BLaER1 treated with 17β-estradiol and CSF1 and Interleukin-3, amounts not matched to agents 10 nM and 100 nM (cell line): ENCODE data around the gene JUN.
"Not testable (repeated sequence)": the region's sequence is repeated elsewhere in the genome, so short reads cannot be mapped to it uniquely, and the experiment has no call there.

Experiments
- H3K27ac ChIP-seq, 11 experiments: shearing (Covaris generic); formaldehyde crosslinking; 2 replicates each; pipeline ENCODE4 v1.8.1; 2022
- H3K27me3 ChIP-seq, 11 experiments: shearing (Covaris generic); formaldehyde crosslinking; 2 replicates each; pipeline ENCODE4 v1.8.1; 2022
- H3K36me3 ChIP-seq, 11 experiments: shearing (Covaris generic); formaldehyde crosslinking; 2 replicates each; pipeline ENCODE4 v1.8.1; 2022
- H3K4me1 ChIP-seq, 10 experiments: shearing (Covaris generic); formaldehyde crosslinking; 2 replicates each; pipeline ENCODE4 v1.8.1; 2022
- H3K4me2 ChIP-seq, 11 experiments: shearing (Covaris generic); formaldehyde crosslinking; 2 replicates each; pipeline ENCODE4 v1.8.1; 2022
- H3K4me3 ChIP-seq, 10 experiments: shearing (Covaris generic); formaldehyde crosslinking; 2 replicates each; pipeline ENCODE4 v1.8.1; 2022
- H3K9ac ChIP-seq, 11 experiments: shearing (Covaris generic); formaldehyde crosslinking; 2 replicates each; pipeline ENCODE4 v1.8.1; 2022
- H3K9me3 ChIP-seq, 11 experiments: shearing (Covaris generic); formaldehyde crosslinking; replicated peaks in 1 of 11; 2 replicates each; pipeline ENCODE4 v1.8.1; 2022
- H4K20me1 ChIP-seq, 11 experiments: shearing (Covaris generic); formaldehyde crosslinking; 2 replicates each; pipeline ENCODE4 v1.8.1; 2022
- Cebpa-rat ChIP-seq, 11 experiments: shearing (Covaris generic); IDR thresholded peaks; 2 replicates each; pipeline ENCODE4 v1.8.1; 2022

JUN gene

DNA sequence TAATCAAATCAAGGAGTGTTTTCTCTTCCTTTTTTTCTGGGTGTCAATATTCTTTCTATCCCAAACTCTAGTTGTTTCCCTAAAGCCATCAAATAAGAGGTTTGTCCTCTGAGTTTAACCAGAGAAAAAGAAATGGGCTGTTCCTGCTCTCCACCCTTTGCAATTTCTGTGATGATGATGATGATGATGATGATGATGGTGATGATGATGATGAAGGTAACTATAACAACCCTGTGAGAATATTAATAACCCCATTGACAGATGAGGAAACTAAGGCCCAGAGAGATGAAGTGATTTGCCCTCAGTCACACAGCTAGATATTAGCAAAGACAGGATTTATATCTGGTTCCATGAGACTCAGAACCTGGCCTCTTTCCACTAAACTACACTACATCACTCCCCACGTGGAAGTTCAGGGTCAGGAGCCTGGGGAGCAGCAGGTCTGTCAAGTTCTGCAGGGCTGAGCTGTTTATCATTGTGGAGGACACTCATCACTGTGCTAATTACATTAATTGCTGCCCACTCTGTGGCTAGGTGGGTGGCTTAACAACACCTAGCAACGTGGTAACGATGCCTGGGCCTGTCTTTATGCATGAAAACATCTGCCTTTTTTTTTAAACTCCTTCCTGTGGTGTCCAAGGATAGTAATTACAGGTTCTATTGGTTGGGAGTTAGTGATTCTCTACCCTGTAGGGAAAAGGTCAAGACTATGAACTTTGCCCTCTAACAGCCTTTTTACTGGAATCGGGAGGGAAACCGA lies 19.0 kb upstream of the JUN start:
- no peak overlapping the region for H3K9ac ChIP-seq
- H3K9me3 ChIP-seq = no peaks in the 10 kb centered on the region
- no peaks in the 10 kb centered on the region for H3K36me3 ChIP-seq
- H3K4me3 ChIP-seq = no peak overlapping the region
- no peak overlapping the region for H3K4me2 ChIP-seq
- no peaks in the 10 kb centered on the region for H3K27me3 ChIP-seq
- H3K27ac ChIP-seq = no peak overlapping the region
- no peak for TF ChIP-seq Cebpa-rat (IDR thresholded peaks at IDR 0.05)
- peaks cover 0 to 15% (median 0%) of the 10 kb centered on the region in 10 experiments; a peak in 4 of 20 replicates for H3K4me1 ChIP-seq
- no peaks in the 10 kb centered on the region for H4K20me1 ChIP-seq

DNA sequence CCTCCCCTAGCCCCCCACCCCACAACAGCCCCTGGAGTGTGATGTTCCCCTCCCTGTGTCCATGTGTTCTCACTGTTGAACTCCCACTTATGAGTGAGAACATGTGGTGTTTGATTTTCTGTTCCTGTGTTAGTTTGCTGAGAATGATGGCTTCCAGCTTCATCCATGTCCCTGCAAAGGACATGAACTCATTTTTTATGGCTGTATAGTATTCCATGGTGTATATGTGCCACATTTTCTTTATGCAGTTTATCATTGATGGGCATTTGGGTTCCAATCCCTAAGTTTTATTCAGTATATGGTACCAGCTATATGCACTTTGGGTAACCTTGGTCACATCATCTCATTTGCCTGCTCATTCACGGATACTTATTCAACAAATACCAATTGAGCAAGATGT lies 17.4 kb upstream of the JUN start:
- not testable (repeated sequence) for H3K4me1 ChIP-seq, H4K20me1 ChIP-seq, H3K27ac ChIP-seq, H3K9ac ChIP-seq, H3K27me3 ChIP-seq, H3K36me3 ChIP-seq, H3K4me3 ChIP-seq, H3K9me3 ChIP-seq, H3K4me2 ChIP-seq

DNA sequence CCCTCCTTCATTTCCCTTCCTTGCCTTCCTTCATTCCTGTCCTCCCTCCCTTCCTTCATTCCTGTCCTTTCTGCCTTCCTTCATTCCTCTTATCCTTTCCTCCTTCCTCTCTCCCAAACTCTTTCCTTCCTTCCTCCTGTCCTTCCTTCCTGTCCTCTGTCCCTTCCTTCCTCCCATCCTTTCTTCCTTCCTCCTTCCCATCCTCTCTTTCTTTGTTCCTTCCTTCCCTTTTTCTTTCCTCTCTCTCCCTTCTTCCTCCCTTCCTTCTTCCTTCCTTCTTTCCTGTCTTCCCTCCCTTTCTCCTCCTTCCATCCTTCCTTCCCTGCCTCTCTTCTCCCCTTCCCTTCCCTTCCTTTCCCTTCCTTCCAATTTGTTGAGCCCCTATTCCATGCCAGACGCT lies 15.8 kb upstream of the JUN start:
- no peak overlapping the region for H3K9ac ChIP-seq
- no peaks in the 10 kb centered on the region for H4K20me1 ChIP-seq
- no peaks in the 10 kb centered on the region for H3K9me3 ChIP-seq
- no peak overlapping the region for H3K4me3 ChIP-seq
- no peak for TF ChIP-seq Cebpa-rat (IDR thresholded peaks at IDR 0.05)
- H3K4me2 ChIP-seq = no peak overlapping the region
- no peaks in the 10 kb centered on the region for H3K36me3 ChIP-seq
- H3K4me1 ChIP-seq = no peaks in the 10 kb centered on the region
- no peak overlapping the region for H3K27ac ChIP-seq
- no peaks in the 10 kb centered on the region for H3K27me3 ChIP-seq

DNA sequence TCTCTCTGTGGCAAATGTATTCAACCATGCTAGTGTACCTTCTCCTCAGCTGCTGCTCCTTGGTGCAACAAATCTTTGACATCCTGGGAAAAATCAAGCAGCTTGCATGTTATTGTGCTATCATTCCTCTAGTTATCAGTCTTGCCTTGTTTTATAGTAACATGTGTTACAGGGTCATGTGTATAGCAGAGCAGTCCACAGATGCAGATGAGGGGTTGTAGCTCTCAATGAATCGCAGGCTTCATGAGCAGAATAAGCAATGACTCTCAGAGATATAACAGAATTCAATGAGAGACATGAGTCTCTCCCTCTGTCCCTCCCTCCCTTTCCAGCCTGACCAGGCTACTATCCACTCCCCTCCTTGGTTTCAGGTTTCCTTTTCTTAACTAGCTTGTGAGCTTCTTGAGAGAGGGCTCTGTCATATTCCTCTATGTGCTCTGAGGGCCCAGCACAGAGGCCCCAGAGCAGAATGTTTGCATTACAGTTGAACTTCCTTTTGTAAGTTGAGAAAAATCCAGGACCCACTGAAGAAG lies 15.1 kb upstream of the JUN start:
- H3K27ac ChIP-seq = no peak overlapping the region

DNA sequence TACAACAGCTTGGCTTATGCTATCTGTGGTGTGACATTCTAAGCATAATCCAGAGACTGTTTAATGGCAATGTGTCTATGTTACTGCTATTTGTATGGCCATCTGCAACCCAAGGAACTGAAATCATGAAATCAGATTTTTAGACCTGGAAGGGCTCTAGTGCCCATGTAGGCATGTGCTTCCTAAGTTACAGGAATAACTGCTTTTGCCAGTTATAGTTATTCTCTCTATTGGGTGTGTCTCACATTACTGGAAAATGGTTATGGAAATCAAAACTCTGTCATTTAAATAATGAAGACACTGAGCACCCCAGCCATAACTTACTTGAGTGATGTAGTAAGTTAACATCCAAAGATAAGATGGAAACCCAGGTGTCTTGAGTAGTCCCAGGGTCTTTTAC lies 12.6 kb upstream of the JUN start:
- no peaks in the 10 kb centered on the region for H4K20me1 ChIP-seq
- no peak overlapping the region for H3K27ac ChIP-seq
- H3K4me2 ChIP-seq = no peak overlapping the region
- no peak overlapping the region for H3K9ac ChIP-seq
- no peak overlapping the region for H3K4me3 ChIP-seq
- no peaks in the 10 kb centered on the region for H3K9me3 ChIP-seq
- no peaks in the 10 kb centered on the region for H3K27me3 ChIP-seq
- no peak for TF ChIP-seq Cebpa-rat (IDR thresholded peaks at IDR 0.05)
- H3K36me3 ChIP-seq = no peaks in the 10 kb centered on the region
- no peaks in the 10 kb centered on the region for H3K4me1 ChIP-seq

More for the DNA sequence above, 15.1 kb upstream of the JUN start:
- no peak for TF ChIP-seq Cebpa-rat (IDR thresholded peaks at IDR 0.05)
- Histone ChIP-seq H3K4me2 (no peak overlapping the region), H3K9ac (no peak overlapping the region), H3K36me3 (no peaks in the 10 kb centered on the region), H3K9me3 (no peaks in the 10 kb centered on the region), H3K4me3 (no peak overlapping the region), H4K20me1 (no peaks in the 10 kb centered on the region), H3K4me1 (no peaks in the 10 kb centered on the region), H3K27me3 (no peaks in the 10 kb centered on the region)

DNA sequence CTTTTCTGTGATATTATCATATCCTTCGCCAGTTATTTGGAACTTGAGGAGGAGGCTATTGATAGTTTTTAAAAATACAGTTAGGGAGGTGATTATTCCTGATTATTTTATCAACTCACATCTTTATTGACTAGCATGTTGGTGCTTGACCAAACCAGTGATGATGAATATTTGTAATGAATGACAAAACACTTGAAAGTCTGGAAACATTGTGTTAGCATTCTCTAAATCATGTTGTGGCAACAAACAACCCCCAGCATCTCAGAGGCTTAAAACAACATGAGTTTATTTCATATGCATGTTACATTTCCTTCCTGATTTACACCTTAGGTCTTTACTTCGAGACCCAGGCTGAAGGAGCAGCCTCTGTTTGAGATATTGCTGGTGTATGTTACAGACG lies 10.7 kb upstream of the JUN start:
- no peaks in the 10 kb centered on the region for H4K20me1 ChIP-seq
- no peak overlapping the region for H3K4me3 ChIP-seq
- TF ChIP-seq Cebpa-rat (IDR thresholded peaks at IDR 0.05) = no peak
- no peaks in the 10 kb centered on the region for H3K27me3 ChIP-seq
- H3K27ac ChIP-seq = no peak overlapping the region
- H3K4me2 ChIP-seq = no peak overlapping the region
- peaks cover 0 to 15% (median 0%) of the 10 kb centered on the region in 10 experiments; a peak in 3 of 20 replicates for H3K4me1 ChIP-seq
- H3K9me3 ChIP-seq = no peaks in the 10 kb centered on the region
- no peaks in the 10 kb centered on the region for H3K36me3 ChIP-seq
- no peak overlapping the region for H3K9ac ChIP-seq

DNA sequence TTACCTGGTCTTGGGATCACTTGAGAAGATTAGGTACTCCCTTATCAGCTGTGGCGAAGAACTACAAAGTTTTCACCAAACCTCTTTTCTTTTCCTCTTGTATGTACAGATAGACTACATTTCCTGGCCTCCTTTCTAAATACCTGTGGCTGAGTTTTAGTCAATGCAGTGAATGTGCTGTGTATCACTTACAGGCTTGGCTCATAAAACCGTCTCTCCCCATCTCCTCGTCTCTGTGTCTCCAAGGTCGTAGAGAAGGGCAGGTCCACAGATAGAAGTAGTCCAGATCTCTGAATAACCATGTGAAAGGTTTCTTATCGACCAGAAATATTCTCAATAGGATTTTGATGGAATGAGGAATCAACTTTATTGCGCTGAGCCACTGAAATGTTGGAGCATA lies 9.0 kb upstream of the JUN start:
- no peak overlapping the region for H3K27ac ChIP-seq
- no peak overlapping the region for H3K4me3 ChIP-seq
- H3K36me3 ChIP-seq = no peaks in the 10 kb centered on the region
- no peaks in the 10 kb centered on the region for H4K20me1 ChIP-seq
- H3K9me3 ChIP-seq = peaks cover 0 to 16% (median 11%) of the 10 kb centered on the region in 11 experiments; a peak in 13 of 22 replicates
- peaks cover 0 to 15% (median 0%) of the 10 kb centered on the region in 10 experiments; a peak in 3 of 20 replicates for H3K4me1 ChIP-seq
- no peaks in the 10 kb centered on the region for H3K27me3 ChIP-seq
- no peak overlapping the region for H3K4me2 ChIP-seq
- TF ChIP-seq Cebpa-rat (IDR thresholded peaks at IDR 0.05) = no peak
- no peak overlapping the region for H3K9ac ChIP-seq

DNA sequence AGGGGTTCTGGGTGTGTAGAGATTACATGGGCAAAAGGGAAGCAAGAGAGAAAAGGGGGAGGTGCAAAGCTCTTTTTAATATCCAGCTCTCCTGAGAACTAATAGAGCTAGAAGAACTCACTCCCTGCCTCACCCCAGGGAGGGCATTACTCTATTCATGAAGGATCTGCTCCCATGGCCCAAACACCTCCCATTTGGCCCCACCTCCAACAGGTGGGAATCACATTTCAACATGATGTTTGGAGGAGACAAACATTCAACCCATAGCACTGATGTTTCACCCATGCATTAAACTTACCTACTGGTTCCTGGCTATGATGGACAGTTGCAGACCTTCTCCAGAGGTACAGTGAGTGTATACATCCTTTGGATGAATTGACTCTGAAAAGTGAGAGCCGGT lies 7.3 kb upstream of the JUN start:
- no peak for TF ChIP-seq Cebpa-rat (IDR thresholded peaks at IDR 0.05)
- Histone ChIP-seq H3K36me3 (no peaks in the 10 kb centered on the region), H3K4me1 (peaks cover 0 to 15% (median 0%) of the 10 kb centered on the region in 10 experiments; a peak in 4 of 20 replicates), H3K4me2 (peak overlapping the region in 1 of 11 experiments; percentile 17; a peak in 1 of 22 replicates), H3K4me3 (no peak overlapping the region), H3K27me3 (no peaks in the 10 kb centered on the region), H4K20me1 (no peaks in the 10 kb centered on the region), H3K9ac (no peak overlapping the region), H3K9me3 (peaks cover 0 to 16% (median 11%) of the 10 kb centered on the region in 11 experiments; a peak in 13 of 22 replicates), H3K27ac (no peak overlapping the region)

DNA sequence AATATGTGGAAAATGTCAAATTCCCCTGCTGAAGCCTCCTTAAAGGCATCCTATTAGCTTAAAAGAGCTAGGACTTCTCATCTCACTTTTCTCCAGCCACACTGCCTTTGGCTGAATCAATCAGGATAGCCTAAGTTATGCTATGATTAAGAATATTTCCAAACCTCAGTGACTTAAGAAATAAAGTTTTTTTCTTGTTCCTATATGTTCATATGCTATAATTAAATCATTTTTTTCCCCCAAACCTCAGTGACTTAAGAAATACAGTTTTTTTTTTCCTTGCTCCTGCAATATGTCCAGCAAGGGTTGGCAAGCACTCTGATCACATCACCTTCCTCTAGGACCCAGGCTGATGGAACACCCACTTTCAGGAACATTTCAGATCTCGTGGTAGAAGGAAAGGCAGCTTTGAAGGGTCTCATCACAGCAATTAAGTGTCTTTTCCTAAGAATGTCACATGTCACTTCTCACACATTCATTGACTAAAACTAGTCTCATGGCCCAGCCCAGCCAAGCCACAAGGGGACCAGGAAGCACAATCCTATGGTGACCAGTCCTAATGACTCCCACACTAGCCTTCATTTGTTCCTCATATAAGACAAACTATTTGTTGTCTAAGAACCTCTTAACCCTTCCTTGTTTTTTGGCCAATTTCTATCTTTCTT lies 6.3 kb upstream of the JUN start:
- H3K4me3 ChIP-seq = no peak overlapping the region
- H3K9ac ChIP-seq = no peak overlapping the region
- H3K36me3 ChIP-seq = no peaks in the 10 kb centered on the region
- peaks cover 0 to 3% (median 0%) of the 10 kb centered on the region in 11 experiments; a peak in 3 of 22 replicates for H3K27me3 ChIP-seq
- H3K9me3 ChIP-seq = peaks cover 0 to 16% (median 11%) of the 10 kb centered on the region in 11 experiments; a peak in 13 of 22 replicates
- peak overlapping the region in 2 of 11 experiments; percentile 10 to 20; a peak in 2 of 22 replicates for H3K4me2 ChIP-seq
- no peak for TF ChIP-seq Cebpa-rat (IDR thresholded peaks at IDR 0.05)
- no peaks in the 10 kb centered on the region for H4K20me1 ChIP-seq
- no peak overlapping the region for H3K27ac ChIP-seq
- H3K4me1 ChIP-seq = peaks cover 6 to 22% (median 8%) of the 10 kb centered on the region in 10 experiments; a peak in 19 of 20 replicates
